Naive thymus-derived CD4-positive, alpha-beta T cell (primary cell): ENCODE measurements around the gene SNX19. TPM values are rescaled to one million over a fixed set of nuclear protein-coding genes. Genes with fewer than 3 reads are reported as not detected.
"Not testable (repeated sequence)": the region's sequence is repeated elsewhere in the genome, so short reads cannot be mapped to it uniquely, and the experiment has no call there.

Source experiments
- ATAC-seq: fragments of 150-1000 bp; cut with Tn5 transposase; 2 replicates; pipeline ENCODE4 v1.10.0; 2021; ENCODE audit warnings: mild to moderate bottlenecking, moderate library complexity
- CTCF ChIA-PET: fragments of 350-600 bp; sonication (Branson Sonifier 250); formaldehyde crosslinking; loops from one replicate; lab custom pipeline; 2021; ENCODE audit warnings: antibody characterized with exemption; lab: Charles Lee
- POLR2A ChIA-PET: fragments of 350-600 bp; sonication (Branson Sonifier 250); formaldehyde crosslinking; loops from one replicate; lab custom pipeline; 2021; ENCODE audit warnings: antibody characterized with exemption, inconsistent platforms; lab: Charles Lee
- DNase-seq, 9 donors: peaks; one replicate each; pipeline versions ENCODE4 v3.0.0 to v3.0.0-alpha.2; 2020 to 2022; ENCODE audit warnings: mixed read lengths in 1 of 9
- H3K27ac ChIP-seq: one replicate; pipeline ENCODE4 v1.7.0; 2013; ENCODE audit warnings: mild to moderate bottlenecking, low read depth, low read length, moderate library complexity
- H3K27me3 ChIP-seq, 2 donors: one replicate each; pipeline ENCODE4 v1.7.0; 2013; ENCODE audit warnings: low read length in 2 of 2, mild to moderate bottlenecking in 2 of 2, moderate library complexity in 2 of 2; ENCODE audit not compliant: control insufficient read depth in 2 of 2, insufficient read depth in 2 of 2
- H3K36me3 ChIP-seq, 3 experiments: 1 replicate in 2 of 3; 2 replicates in 1 of 3; pipeline ENCODE4 v1.7.0; 2013; ENCODE audit warnings: low read length in 3 of 3, mild to moderate bottlenecking in 3 of 3, moderate library complexity in 1 of 3; ENCODE audit not compliant: insufficient read depth in 3 of 3, control insufficient read depth in 2 of 3
- H3K4me1 ChIP-seq, 2 donors: one replicate each; pipeline ENCODE4 v1.7.0; 2013; ENCODE audit warnings: low read length in 2 of 2, mild to moderate bottlenecking in 2 of 2, moderate library complexity in 1 of 2; ENCODE audit not compliant: control insufficient read depth in 2 of 2, insufficient read depth in 2 of 2
- H3K4me3 ChIP-seq: 2 replicates; pipeline ENCODE4 v1.7.0; 2013; ENCODE audit warnings: mild to moderate bottlenecking, low read length
- H3K9me3 ChIP-seq, 3 experiments: 1 replicate in 2 of 3; 2 replicates in 1 of 3; pipeline ENCODE4 v1.7.0; 2013; ENCODE audit warnings: low read length in 3 of 3; ENCODE audit not compliant: control insufficient read depth in 2 of 3
- H3K27ac Mint-ChIP-seq, 9 donors: one replicate each; pipeline ENCODE4 v1.8.0; 2020 to 2022; ENCODE audit warnings: mixed read lengths in 9 of 9, mild to moderate bottlenecking in 8 of 9, moderate library complexity in 5 of 9, inconsistent platforms in 2 of 9
- H3K27me3 Mint-ChIP-seq, 5 donors: one replicate each; pipeline ENCODE4 v1.8.0; 2021 to 2022; ENCODE audit warnings: mixed read lengths in 5 of 5, mild to moderate bottlenecking in 1 of 5
- H3K36me3 Mint-ChIP-seq, 5 donors: one replicate each; pipeline ENCODE4 v1.8.0; 2020 to 2022; ENCODE audit warnings: mixed read lengths in 5 of 5, mild to moderate bottlenecking in 3 of 5, inconsistent platforms in 1 of 5
- H3K4me1 Mint-ChIP-seq, 7 donors: one replicate each; pipeline ENCODE4 v1.8.0; 2020 to 2022; ENCODE audit warnings: mixed read lengths in 7 of 7, mild to moderate bottlenecking in 3 of 7, inconsistent platforms in 1 of 7
- H3K4me3 Mint-ChIP-seq, 10 donors: one replicate each; pipeline ENCODE4 v1.8.0; 2020 to 2022; ENCODE audit warnings: mild to moderate bottlenecking in 10 of 10, mixed read lengths in 10 of 10, moderate library complexity in 6 of 10, inconsistent platforms in 2 of 10
- H3K9me3 Mint-ChIP-seq, 11 donors: one replicate each; pipeline ENCODE4 v1.8.0; 2020 to 2022; ENCODE audit warnings: mixed read lengths in 11 of 11, mild to moderate bottlenecking in 4 of 11, inconsistent platforms in 1 of 11, moderate library complexity in 1 of 11
- intact Hi-C, 2 donors: fragments of 100-400 bp; cut with micrococcal nuclease; formaldehyde crosslinking; loops; one replicate each; pipeline ENCODE4 v1.15.1; 2023
- polyA plus RNA-seq, 2 donors: library from polyadenylated mRNA; unstranded; fragments of 300-500 nt; fragmentation: Illumina TruSeq; gene quantifications; one replicate each; pipeline ENCODE4 v1.2.3, GENCODE V29; 2021
- total RNA-seq, 6 experiments: library from RNA in 5 of 6; stranded (reverse) in 5 of 6; gene quantifications; 1 replicate in 5 of 6; 2 replicates in 1 of 6; pipeline ENCODE4 v1.2.3 and lab custom pipeline; 2021 to 2026

SNX19 gene
- total and polyA plus RNA-seq, 7 experiments from 2014 or later = 24.8 to 101 (median 56.6) TPM

DNA sequence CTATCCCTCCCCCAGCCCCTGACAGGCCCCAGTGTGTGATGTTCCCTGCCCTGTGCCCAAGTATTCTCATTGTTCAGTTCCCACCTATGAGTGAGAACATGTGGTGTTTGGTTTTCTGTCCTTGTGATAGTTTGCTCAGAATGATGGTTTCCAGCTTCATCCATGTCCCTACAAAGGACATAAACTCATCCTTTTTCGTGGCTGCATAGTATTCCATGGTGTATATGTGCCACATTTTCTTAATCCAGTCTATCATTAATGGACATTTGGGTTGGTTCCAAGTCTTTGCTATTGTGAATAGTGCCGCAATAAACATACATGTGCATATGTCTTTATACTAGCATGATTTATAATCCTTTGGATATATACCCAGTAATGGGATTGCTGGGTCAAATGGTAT, 60.6 kb downstream of the SNX19 start:
- intact Hi-C loops, CTCF ChIA-PET, H3K9me3 Mint-ChIP-seq, POLR2A ChIA-PET, H3K27ac ChIP-seq, H3K27ac Mint-ChIP-seq, H3K4me1 Mint-ChIP-seq, H3K27me3 ChIP-seq, ATAC-seq, H3K4me3 ChIP-seq, H3K36me3 ChIP-seq, H3K36me3 Mint-ChIP-seq, H3K4me1 ChIP-seq, H3K9me3 ChIP-seq, H3K4me3 Mint-ChIP-seq, DNase-seq: not testable (repeated sequence)
- H3K27me3 Mint-ChIP-seq = peaks cover 13 to 25% (median 21%) of the 10 kb centered on the region in 5 donors

DNA sequence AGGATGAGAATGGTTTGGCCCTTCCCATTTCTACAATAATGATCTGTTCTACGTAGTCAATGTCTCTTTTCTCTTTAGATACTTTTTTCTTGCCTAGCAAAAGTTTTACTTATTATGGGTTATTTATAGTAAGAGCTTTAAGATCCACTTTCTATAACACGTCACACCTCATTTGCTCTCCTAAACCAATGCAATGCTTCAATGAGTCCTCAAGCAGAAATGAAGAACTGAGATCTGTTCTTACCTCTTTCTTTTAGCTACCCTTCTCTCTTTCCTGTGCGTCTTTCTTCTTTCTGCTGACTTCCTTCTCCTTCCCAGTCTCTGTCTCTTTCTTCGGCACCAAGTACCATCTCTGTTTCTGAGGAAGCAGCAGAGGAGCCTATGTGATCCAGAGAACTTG, 61.8 kb downstream of the SNX19 start:
- no peak for DNase-seq
- CTCF ChIA-PET = interaction anchor here (1.4 kb wide), 1 partner anchor 15 kb away, joined by 3 read pairs; no protein-coding TSS in a partner anchor

DNA sequence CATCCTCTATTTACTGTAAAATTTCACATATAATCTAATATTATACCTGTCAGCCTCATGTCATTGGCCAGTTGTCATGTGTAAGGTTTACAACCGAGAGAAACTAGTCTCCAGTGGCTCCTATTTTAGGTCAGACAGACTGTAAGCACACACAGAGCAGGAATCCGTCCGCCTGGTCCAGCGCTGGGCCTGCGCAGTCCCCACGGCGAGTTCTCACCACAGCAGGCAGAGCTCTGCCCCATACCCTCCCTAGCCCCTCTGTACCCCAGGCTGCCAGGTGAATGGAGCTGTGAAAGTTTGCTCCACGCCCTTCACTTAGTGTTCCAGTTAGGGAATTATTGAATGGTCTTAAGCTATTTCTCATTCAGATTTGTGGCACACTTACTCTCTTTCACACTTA, 63.7 kb downstream of the SNX19 start:
- no peak for DNase-seq
- H3K4me1 Mint-ChIP-seq = no peaks in the 10 kb centered on the region
- CTCF ChIA-PET = interaction anchor here (1.5 kb wide), 1 partner anchor 10 kb away, joined by 4 read pairs; no protein-coding TSS in a partner anchor

More for the DNA sequence above, 61.8 kb downstream of the SNX19 start:
- H3K4me1 ChIP-seq = no peaks in the 10 kb centered on the region
- intact Hi-C loops = no loop called here
- H3K9me3 ChIP-seq = no peaks in the 10 kb centered on the region
- ATAC-seq = no peak
- Mint-ChIP-seq H3K27ac (no peak overlapping the region), H3K4me1 (no peaks in the 10 kb centered on the region), H3K9me3 (peaks cover 0 to 4% (median 0%) of the 10 kb centered on the region in 11 donors), H3K27me3 (peaks cover 13 to 25% (median 21%) of the 10 kb centered on the region in 5 donors), H3K36me3 (no peaks in the 10 kb centered on the region), H3K4me3 (no peak overlapping the region)
- POLR2A ChIA-PET = no interaction called here
- no peak overlapping the region for H3K4me3 ChIP-seq
- H3K36me3 ChIP-seq = no peaks in the 10 kb centered on the region
- no peak overlapping the region for H3K27ac ChIP-seq
- H3K27me3 ChIP-seq = no peaks in the 10 kb centered on the region

DNA sequence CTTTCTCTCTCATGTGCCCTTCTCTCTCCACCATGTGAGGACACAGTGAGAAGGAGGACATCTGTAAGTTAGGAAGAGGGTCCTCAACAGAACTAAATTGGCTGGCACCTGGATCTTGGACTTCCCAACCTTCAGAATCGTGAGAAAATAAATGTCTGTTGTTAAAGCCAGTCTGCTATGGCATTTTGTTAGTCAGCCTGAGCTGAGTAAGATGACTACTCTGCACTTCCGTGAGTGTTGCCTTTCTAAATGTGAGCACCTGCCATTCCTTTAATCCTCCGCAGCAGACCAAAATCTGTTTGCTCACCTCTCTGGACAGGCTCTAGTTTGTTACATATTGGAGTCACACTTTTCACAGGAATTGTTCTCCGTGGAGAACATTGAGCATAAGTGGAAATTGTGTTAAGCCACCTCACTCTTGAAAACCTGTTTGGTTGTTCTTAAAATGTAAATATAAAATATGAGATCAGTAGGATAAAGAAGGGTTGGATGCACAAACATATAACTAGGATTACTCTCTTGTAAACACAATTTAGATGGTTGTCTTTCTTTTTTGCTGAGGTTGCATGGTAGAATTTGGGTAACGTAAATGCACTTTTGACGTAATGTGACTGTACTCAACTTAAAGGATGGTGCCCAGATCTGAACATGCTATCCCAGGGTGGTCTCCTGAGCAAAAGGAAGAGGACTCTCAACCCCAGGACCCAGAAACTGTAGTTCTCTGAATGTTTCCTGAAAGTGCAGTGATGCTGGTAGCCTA, 65.9 kb downstream of the SNX19 start:
- intact Hi-C loops = no loop called here
- DNase-seq (no peak), ATAC-seq (no peak)
- Histone ChIP-seq H3K27ac (no peak overlapping the region), H3K9me3 (no peaks in the 10 kb centered on the region), H3K36me3 (no peaks in the 10 kb centered on the region), H3K4me3 (no peak overlapping the region), H3K27me3 (no peaks in the 10 kb centered on the region), H3K4me1 (no peaks in the 10 kb centered on the region)
- no peaks in the 10 kb centered on the region for H3K4me1 Mint-ChIP-seq
- ChIA-PET CTCF (no interaction called here), POLR2A (no interaction called here)
- H3K27me3 Mint-ChIP-seq = peaks cover 4 to 20% (median 10%) of the 10 kb centered on the region in 5 donors
- H3K27ac Mint-ChIP-seq = no peak overlapping the region
- no peaks in the 10 kb centered on the region for H3K36me3 Mint-ChIP-seq
- no peaks in the 10 kb centered on the region for H3K9me3 Mint-ChIP-seq
- H3K4me3 Mint-ChIP-seq = no peak overlapping the region

More for the DNA sequence above, 63.7 kb downstream of the SNX19 start:
- POLR2A ChIA-PET = no interaction called here
- H3K36me3 Mint-ChIP-seq = no peaks in the 10 kb centered on the region
- ATAC-seq = no peak
- Histone ChIP-seq H3K4me3 (no peak overlapping the region), H3K27me3 (no peaks in the 10 kb centered on the region), H3K9me3 (no peaks in the 10 kb centered on the region), H3K36me3 (no peaks in the 10 kb centered on the region), H3K27ac (no peak overlapping the region), H3K4me1 (no peaks in the 10 kb centered on the region)
- intact Hi-C loops = no loop called here
- H3K27ac Mint-ChIP-seq = no peak overlapping the region
- H3K27me3 Mint-ChIP-seq = peaks cover 13 to 28% (median 20%) of the 10 kb centered on the region in 5 donors
- peaks cover 0 to 4% (median 0%) of the 10 kb centered on the region in 11 donors for H3K9me3 Mint-ChIP-seq
- H3K4me3 Mint-ChIP-seq = no peak overlapping the region

DNA sequence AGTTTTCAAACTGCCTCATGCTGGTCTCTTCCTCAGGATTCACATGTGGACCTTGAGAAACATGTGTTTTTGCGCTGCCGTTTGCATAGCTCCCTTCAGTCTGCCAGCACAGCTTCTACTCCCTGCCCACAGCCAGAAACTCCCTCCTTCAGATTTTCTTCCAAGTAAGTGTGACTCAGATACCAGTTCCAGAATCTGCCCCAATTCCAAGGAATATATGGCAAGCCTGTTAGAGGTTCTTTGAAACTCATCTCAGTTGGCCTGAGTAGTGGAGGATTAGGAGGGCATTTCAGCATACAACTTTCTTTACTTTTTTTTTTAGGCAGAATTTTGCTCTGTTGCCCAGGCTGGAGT, 67.1 kb downstream of the SNX19 start:
- Mint-ChIP-seq H3K4me1 (no peaks in the 10 kb centered on the region), H3K27ac (no peak overlapping the region), H3K9me3 (no peaks in the 10 kb centered on the region), H3K36me3 (no peaks in the 10 kb centered on the region), H3K4me3 (no peak overlapping the region), H3K27me3 (peaks cover 5 to 12% (median 6%) of the 10 kb centered on the region in 5 donors)
- no peak for ATAC-seq
- intact Hi-C loops = no loop called here
- H3K36me3 ChIP-seq = no peaks in the 10 kb centered on the region
- no peak for DNase-seq
- no peaks in the 10 kb centered on the region for H3K4me1 ChIP-seq
- H3K27me3 ChIP-seq = no peaks in the 10 kb centered on the region
- H3K9me3 ChIP-seq = no peaks in the 10 kb centered on the region
- CTCF ChIA-PET = no interaction called here
- no peak overlapping the region for H3K27ac ChIP-seq
- POLR2A ChIA-PET = no interaction called here
- no peak overlapping the region for H3K4me3 ChIP-seq

DNA sequence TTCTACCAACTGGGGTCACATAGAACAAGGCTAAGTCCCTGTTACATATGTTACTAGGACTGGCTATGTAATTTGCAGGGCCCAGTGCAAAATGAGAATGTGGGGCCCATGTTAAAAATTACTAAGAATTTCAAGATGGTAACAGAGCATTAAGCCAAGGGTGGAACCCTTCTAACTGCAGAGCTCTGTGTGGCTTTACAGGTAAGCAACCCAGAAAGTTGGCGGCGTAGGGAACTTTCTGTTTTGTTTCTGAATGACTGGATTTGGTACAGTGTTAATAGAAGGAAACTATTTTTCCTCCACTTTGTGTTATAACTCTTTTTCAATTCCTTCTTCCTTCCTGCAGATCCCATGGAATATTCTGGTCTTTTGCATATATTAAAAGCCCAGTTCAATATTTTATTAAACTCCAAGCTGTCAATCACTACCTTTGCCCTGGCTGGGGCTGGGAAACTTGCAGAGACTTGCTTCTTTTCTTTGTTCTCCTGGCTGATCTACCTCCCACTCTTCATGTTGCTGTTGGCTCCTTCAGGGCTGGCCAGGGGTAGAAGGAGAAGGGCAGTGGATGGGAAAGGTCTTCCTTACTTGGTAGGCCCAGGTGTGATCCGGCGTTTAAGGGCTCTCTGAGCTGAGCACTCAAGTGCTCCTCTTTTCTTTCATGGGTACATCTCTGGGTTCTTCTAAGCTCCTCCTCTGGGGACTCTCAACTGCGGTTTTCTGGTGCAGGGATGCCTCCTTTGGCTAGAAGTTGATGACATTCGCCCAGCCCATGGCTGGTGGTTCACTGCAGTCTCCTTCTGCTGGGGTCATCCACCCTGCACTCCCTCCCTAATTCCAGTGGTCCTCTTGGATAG, 67.7 kb downstream of the SNX19 start:
- ATAC-seq = no peak

More for the DNA sequence above, 67.7 kb downstream of the SNX19 start:
- Mint-ChIP-seq H3K4me1 (no peaks in the 10 kb centered on the region), H3K4me3 (no peak overlapping the region), H3K27me3 (peaks cover 5 to 12% (median 8%) of the 10 kb centered on the region in 5 donors), H3K36me3 (no peaks in the 10 kb centered on the region), H3K9me3 (no peaks in the 10 kb centered on the region), H3K27ac (no peak overlapping the region)
- intact Hi-C loops = no loop called here
- ChIA-PET CTCF (no interaction called here), POLR2A (no interaction called here)
- no peak overlapping the region for H3K27ac ChIP-seq
- no peaks in the 10 kb centered on the region for H3K27me3 ChIP-seq
- no peaks in the 10 kb centered on the region for H3K4me1 ChIP-seq
- no peaks in the 10 kb centered on the region for H3K36me3 ChIP-seq
- DNase-seq = no peak
- H3K4me3 ChIP-seq = no peak overlapping the region
- H3K9me3 ChIP-seq = no peaks in the 10 kb centered on the region
